HG02981 (cell line): ENCODE results near the gene P4HA3.
"Not testable (repeated sequence)": the region's sequence is repeated elsewhere in the genome, so short reads cannot be mapped to it uniquely, and the experiment has no call there.

Experiments
- ATAC-seq: cut with Tn5 transposase; IDR thresholded peaks from one replicate; pipeline ENCODE4 v1.9.1; 2021; ENCODE audit warnings: mild to moderate bottlenecking, moderate library complexity; ENCODE audit not compliant: unreplicated experiment

Gene P4HA3

GRCh38 chr11:74311352-74311926, at the start of gene P4HA3:
Gene P4HA3, minus strand, starts transcription at chr11:74311640. Its CDS starts 29 bp downstream, at chr11:74311611.
- no peak for ATAC-seq

GRCh38 chr11:74357449-74357848, 46.0 kb upstream of the P4HA3 start:
- no peak for ATAC-seq

GRCh38 chr11:74355626-74356025, 44.2 kb upstream of the P4HA3 start:
- no peak for ATAC-seq

GRCh38 chr11:74354036-74354435, 42.6 kb upstream of the P4HA3 start:
- ATAC-seq: no peak

DNA sequence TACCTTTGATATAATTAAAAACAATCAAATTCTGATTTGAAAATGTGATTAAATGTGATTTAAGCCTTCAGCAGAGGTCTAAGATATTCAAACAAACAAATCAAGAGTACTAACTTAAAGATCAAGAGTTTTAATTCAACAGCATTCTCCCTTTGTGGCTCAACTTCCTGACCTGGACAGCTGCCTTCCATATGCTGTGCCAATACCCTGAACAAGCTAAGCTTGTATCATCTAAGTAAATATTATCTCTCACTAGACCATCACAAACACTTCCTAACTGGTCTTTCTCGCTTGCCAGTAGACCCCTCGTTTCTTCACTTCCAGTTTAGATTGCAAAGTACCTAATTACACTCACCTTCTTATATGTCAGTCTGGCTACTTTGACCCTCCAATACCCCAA, 35.9 kb upstream of the P4HA3 start:
- no peak for ATAC-seq

- no peak for ATAC-seq
These were observed 34.0 kb upstream of the P4HA3 start for GRCh38 chr11:74345420-74345819.

DNA sequence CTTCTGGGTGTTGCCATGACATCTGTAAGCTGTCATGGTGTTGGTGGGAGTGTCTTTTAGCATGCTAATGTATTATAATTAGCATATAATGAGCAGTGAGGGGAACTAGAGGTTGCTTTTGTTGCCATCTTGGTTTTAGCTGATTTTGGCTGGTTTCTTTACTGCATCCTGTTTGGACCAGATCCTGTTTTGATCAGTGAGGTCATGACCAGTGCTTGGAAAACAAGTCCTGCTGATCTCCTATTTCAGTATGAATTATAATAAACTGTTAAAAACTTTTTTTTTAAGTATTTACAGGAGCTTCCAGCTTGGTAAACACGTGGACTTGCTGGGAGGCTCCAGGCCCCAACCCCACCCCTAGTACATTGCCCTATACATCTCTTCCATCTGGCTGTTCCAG, 30.5 kb upstream of the P4HA3 start:
- ATAC-seq: no peak

GRCh38 chr11:74339619-74340018, 28.2 kb upstream of the P4HA3 start:
- no peak for ATAC-seq

DNA sequence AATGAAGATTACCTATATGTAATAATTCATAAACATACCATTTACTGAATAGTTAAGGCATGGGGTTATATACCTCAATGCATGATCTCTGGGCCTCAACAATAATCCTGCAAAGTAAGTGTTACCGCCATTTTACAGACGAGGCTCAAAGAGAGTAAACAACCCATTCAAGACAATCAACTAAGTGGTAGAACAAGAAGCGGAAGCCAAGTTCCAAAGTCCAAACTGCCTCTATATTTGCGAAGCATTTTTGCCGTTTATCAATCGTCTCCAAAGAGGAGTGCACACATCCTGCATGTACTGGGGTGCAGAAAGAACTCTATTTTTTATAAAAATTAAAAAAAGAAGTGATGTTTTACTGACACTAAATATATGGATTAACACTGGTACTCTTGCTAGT, 27.5 kb upstream of the P4HA3 start:
- no peak for ATAC-seq

DNA sequence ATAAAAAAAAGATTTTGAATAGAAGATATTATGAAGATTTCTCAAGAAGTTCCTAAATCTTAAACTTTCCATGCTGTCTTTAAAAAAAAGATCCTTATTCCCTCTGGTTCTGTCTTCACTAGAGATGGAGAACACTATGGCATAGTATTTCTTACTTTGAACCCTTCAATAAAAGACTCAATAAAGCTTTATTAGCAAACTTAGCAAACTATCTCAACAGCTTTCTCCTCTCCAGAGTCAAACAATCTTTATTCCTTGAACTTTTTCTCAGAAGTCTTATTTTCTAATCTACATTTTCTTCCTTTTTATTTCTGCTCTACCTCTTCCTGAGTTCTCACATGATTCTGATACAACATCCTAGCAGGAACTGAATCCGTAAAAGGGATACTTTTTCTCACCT, 21.8 kb upstream of the P4HA3 start:
- no peak for ATAC-seq

DNA sequence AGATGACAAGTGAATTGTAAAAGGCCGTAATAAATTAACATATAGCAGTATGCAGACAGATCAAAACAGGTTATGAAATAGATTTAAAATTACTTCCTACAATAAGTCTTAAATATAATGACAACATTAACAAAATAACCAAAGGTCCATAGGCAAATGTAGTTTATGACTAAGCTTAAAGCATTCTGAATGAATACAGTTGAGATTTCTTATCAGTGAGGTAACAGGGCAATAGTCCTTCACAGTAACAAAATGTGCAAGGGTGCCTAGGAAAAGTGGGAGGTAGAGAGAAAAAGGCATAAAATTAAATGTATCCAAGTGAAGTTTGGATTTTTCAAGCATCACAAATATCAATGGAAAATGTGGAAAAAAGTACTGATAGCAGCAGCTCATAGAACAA, 20.9 kb upstream of the P4HA3 start:
- no peak for ATAC-seq

DNA sequence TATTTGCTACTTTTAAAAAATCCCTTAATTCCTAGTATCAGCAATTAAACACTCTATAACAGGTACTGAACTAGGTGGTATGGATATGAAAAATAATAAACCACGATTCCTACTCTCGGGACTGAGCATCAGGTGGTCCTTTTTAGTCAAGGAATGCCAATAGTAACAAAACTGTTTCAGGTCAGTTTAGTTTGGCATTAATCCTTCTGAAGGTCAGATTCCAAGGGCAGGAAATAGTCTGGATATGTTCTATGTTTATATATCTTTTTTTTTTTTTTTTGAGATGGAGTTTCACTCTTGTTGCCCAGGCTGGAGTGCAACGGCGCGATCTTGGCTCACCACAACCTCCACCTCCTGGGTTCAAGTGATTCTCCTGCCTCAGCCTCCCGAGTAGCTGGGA, 19.6 kb upstream of the P4HA3 start:
- ATAC-seq: not testable (repeated sequence)

- no peak for ATAC-seq
These were observed 18.8 kb upstream of the P4HA3 start for GRCh38 chr11:74330075-74330858.

DNA sequence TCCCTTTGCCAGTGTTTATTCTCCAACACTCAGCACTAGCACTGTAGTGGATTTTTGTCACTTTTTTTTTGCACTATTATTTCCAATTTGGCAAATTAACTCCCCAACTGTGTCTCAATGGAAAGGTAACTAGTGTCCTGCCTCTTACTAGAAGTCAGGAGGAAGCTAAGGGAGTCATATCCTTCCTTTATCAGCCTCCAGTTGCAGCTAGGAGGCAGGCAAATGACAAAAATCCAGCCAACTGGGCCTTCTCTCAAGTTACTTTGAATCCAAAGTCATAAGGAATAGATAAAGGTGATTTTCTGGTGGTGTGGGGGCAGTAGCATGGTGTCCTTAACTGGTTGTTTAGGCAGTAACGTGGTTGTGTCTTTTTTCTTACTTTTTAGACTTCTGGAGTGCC, 15.6 kb upstream of the P4HA3 start:
- ATAC-seq: no peak

DNA sequence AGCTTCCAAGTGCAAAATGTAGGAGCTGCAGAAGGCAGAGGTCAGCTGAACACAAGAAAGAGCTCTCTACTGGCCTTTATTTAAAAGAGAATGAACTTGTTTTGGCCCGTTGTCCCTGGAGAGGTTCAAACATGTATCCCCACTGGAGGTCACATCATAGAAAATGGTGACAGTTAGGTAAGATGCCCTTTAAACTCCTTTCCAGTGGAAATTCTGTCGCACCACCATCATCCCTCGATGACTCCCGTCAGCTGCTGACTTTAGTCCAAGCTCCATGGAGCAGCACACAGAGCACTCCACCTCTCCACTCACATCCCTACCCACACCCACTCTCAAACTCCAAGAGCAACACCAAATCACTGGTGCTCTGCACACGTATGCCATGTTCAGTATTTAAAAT, 15.2 kb upstream of the P4HA3 start:
- no peak for ATAC-seq

- ATAC-seq: no peak
These were observed 14.5 kb upstream of the P4HA3 start for GRCh38 chr11:74325649-74326645.

- no peak for ATAC-seq
These were observed 11.2 kb upstream of the P4HA3 start for GRCh38 chr11:74322667-74323066.

DNA sequence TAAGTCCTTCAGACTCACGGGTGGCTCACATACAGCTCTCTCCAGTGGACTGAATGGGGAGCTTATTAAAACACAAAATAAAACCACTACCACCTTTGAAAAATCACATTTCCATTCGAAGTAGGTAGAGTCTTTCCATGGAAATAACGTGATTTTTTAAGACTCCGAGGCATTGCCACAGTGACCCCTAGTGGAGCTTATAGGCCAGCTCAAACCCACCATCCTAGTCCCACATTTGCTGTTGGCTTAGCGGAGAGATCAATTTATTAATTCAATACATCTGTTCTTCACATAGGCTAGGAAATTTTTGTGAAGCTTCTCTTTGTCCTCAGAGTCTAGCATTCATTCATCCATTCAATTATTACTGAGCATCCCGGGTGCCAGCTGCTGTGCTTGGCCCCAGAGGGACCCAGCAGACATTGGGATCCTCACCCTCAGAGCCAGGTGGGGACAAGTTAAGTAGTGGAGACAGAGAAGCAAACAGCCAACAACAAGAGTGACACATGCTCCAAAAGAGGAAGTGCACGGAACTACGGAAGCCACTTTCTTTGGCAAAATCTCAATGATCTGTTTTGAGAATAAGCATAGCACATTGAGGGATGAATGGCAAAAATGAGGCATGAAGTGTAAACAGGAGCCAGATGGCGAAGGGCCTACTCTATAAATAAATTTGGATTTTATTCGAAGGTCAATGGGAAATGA, 10.2 kb upstream of the P4HA3 start:
- no peak for ATAC-seq

GRCh38 chr11:74320538-74320937, 9.1 kb upstream of the P4HA3 start:
- ATAC-seq: no peak

GRCh38 chr11:74319139-74319816, 7.8 kb upstream of the P4HA3 start:
- no peak for ATAC-seq
